Spleen (tissue), 11 donors: Measurements from ENCODE around the gene NOTO. TPM values are rescaled to one million over a fixed set of nuclear protein-coding genes. Genes with fewer than 3 reads are reported as not detected.
A peak's percentile ranks its signal among the peaks of the same experiment; 100 is the strongest.

Source experiments
- DNase-seq: peaks from one replicate; pipeline ENCODE4 v3.0.0-alpha.2; 2020
- H3K27ac ChIP-seq, 8 donors: fragments of 200-600 bp; sonication (generic) in 7 of 8; 1 replicate in 4 of 8; 2 replicates in 4 of 8; pipeline versions ENCODE4 v1.5.0 to v1.8.0; 2016 to 2021; ENCODE audit warnings: inconsistent platforms in 4 of 8, mild to moderate bottlenecking in 4 of 8, moderate library complexity in 1 of 8
- H3K27me3 ChIP-seq, 7 donors: fragments of 200-600 bp; sonication (generic) in 6 of 7; replicated peaks in 1 of 7; 1 replicate in 4 of 7; 2 replicates in 3 of 7; pipeline versions ENCODE4 v1.5.0 to v1.8.0; 2016 to 2021; ENCODE audit warnings: inconsistent platforms in 3 of 7, mild to moderate bottlenecking in 1 of 7
- H3K36me3 ChIP-seq, 6 donors: fragments of 200-600 bp; sonication (generic) in 5 of 6; 1 replicate in 4 of 6; 2 replicates in 2 of 6; pipeline versions ENCODE4 v1.5.0 to v1.8.0; 2016 to 2021; ENCODE audit warnings: inconsistent platforms in 2 of 6
- H3K4me1 ChIP-seq, 6 donors: fragments of 200-600 bp; sonication (generic) in 5 of 6; 1 replicate in 3 of 6; 2 replicates in 3 of 6; pipeline versions ENCODE4 v1.5.0 to v1.8.0; 2016 to 2021; ENCODE audit warnings: inconsistent platforms in 3 of 6
- H3K4me3 ChIP-seq, 8 donors: fragments of 200-600 bp; sonication (generic) in 7 of 8; 1 replicate in 4 of 8; 2 replicates in 4 of 8; pipeline versions ENCODE4 v1.5.0 to v1.8.0; 2016 to 2021; ENCODE audit warnings: inconsistent platforms in 4 of 8, mild to moderate bottlenecking in 4 of 8, moderate library complexity in 2 of 8
- H3K9me3 ChIP-seq, 8 donors: fragments of 200-600 bp; sonication (generic) in 7 of 8; 1 replicate in 4 of 8; 2 replicates in 4 of 8; pipeline versions ENCODE4 v1.5.0 to v1.8.0; 2016 to 2021; ENCODE audit warnings: inconsistent platforms in 4 of 8
- POLR2A ChIP-seq, 3 donors: fragments of 450-650 bp; IDR thresholded peaks; one replicate each; pipeline ENCODE4 v1.5.1; 2017; ENCODE audit warnings: antibody characterized with exemption in 3 of 3, mild to moderate bottlenecking in 1 of 3
- POLR2AphosphoS5 ChIP-seq, 3 donors: sonication (generic); formaldehyde crosslinking; IDR thresholded peaks; one replicate each; pipeline ENCODE4 v1.5.1; 2017; ENCODE audit warnings: antibody characterized with exemption in 3 of 3
- WGBS, 5 donors: extraction: QIAGEN DNeasy Blood & Tissue Kit in 3 of 5; methylation state at CpG; one replicate each; pipeline versions ENCODE4 v1.1.5 to v1.1.7; 2013 to 2018; 5-methylcytosine and 5-hydroxymethylcytosine counted together
- intact Hi-C: fragments of 100-400 bp; cut with DNase I; formaldehyde crosslinking; loops from one replicate; pipeline ENCODE4 v1.15.0; 2023; ENCODE audit warnings: low total_unique reads
- polyA plus RNA-seq, 3 donors: library from polyadenylated mRNA; stranded (reverse); fragments of 200-250 nt; gene quantifications; one replicate each; pipeline ENCODE4 v1.2.1, GENCODE V29; 2013
- total RNA-seq, 7 donors: library from RNA; depleted of rRNA in 3 of 7; stranded (reverse); fragments of >200 nt in 3 of 7; fragmentation: NEBNext Ultra II Directional in 4 of 7; extraction: Animal tissue kit (Norgen Biotek cat#: 25700) in 4 of 7; gene quantifications; one replicate each; pipeline versions ENCODE4 v1.1.0 to v1.2.1, GENCODE V29; 2016 to 2021
- TF ChIP-seq, protein P1 (sequence below), 11 experiments: fragments of 200-600 bp in 7 of 11; fragments of 450-650 bp in 4 of 11; sonication (generic) in 4 of 11; IDR thresholded peaks in 8 of 11; conservative IDR thresholded peaks in 3 of 11; 1 replicate in 7 of 11; 2 replicates in 4 of 11; pipeline versions ENCODE4 v1.4.0 to v1.8.0; 2016 to 2021; ENCODE audit warnings: antibody characterized with exemption in 11 of 11, inconsistent platforms in 4 of 11, mild to moderate bottlenecking in 1 of 11
- donor health status: healthy with polysubstance abuse.
- donor health status: DM: no; HTN: no; CAD: no; lungs with moderate emphysema.
- donor health status: DM: no; HTN: no; CAD: no.
- donor health status: Bipolar disorder and iron deficiency.
- donor health status: healthy.
- donor health status: DM: no; HTN: no; CAD: no.
- donor health status: DM: yes; HTN: yes; CAD: no.

The NOTO gene
- total and polyA plus RNA-seq, 10 donors = not detected

DNA sequence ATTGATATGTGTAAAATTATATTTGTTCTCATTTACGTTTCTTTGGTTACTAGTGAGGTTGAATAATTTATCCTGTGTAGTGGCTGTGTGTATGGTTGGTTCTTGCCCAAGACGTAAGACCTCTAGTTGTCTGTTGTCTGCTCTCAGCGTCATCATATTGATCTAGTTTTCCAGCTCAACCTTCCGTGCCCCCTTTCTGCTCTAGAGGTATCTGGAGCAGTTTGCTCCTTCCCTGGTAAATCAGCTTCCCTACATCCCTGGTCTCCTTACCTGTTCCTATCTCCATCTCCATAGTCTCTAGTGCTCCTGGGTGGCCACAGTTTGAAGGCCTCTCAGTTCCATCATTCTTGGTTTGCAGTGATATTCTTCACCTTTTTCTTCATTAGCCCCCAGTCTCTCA, 12.9 kb downstream of the NOTO start:
- no peak for TF ChIP-seq POLR2AphosphoS5 (IDR thresholded peaks at IDR 0.05)
- TF ChIP-seq POLR2A (IDR thresholded peaks at IDR 0.05) = no peak
- TF ChIP-seq, protein P1, sequence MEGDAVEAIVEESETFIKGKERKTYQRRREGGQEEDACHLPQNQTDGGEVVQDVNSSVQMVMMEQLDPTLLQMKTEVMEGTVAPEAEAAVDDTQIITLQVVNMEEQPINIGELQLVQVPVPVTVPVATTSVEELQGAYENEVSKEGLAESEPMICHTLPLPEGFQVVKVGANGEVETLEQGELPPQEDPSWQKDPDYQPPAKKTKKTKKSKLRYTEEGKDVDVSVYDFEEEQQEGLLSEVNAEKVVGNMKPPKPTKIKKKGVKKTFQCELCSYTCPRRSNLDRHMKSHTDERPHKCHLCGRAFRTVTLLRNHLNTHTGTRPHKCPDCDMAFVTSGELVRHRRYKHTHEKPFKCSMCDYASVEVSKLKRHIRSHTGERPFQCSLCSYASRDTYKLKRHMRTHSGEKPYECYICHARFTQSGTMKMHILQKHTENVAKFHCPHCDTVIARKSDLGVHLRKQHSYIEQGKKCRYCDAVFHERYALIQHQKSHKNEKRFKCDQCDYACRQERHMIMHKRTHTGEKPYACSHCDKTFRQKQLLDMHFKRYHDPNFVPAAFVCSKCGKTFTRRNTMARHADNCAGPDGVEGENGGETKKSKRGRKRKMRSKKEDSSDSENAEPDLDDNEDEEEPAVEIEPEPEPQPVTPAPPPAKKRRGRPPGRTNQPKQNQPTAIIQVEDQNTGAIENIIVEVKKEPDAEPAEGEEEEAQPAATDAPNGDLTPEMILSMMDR (IDR thresholded peaks at IDR 0.05 in 8 of 11, conservative IDR thresholded peaks at IDR 0.05 in 3 of 11) = no peak
- Histone ChIP-seq H3K36me3 (peaks cover 0 to 22% (median 14%) of the 10 kb centered on the region in 6 donors), H3K4me1 (peaks cover 20 to 39% (median 33%) of the 10 kb centered on the region in 6 donors), H3K9me3 (no peaks in the 10 kb centered on the region), H3K27me3 (no peaks in the 10 kb centered on the region), H3K27ac (peak overlapping the region in 2 of 8 donors; percentile 80 to 83), H3K4me3 (peak overlapping the region in 2 of 8 donors; percentile 100)
- no peak for DNase-seq
- intact Hi-C loops = no loop called here
- WGBS, 5 donors = 71 to 89% (median 81%) methylated on average over 4 of the region's 4 CpGs

DNA sequence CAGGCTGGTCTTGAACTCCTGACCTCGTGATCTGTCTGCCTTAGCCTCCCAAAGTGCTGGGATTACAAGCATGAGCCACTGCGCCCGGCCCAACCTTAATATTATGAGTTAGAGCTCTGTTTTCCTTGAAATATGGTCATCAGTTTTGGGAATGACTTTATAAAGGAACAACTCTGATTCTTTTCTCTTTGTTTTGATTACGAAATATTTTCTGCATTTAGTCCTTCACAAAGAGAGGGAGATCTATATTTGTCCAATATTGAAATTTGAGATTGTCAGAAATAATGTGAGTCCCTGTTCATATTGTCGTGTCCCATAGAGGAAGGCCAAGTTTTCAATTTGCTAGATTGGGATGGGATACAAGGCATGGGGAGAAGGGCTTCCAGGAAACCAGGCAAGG, 14.8 kb downstream of the NOTO start:
- no peak for DNase-seq
- intact Hi-C loops = no loop called here
- no peak overlapping the region for H3K4me3 ChIP-seq
- 92 to 96% (median 95%) methylated on average over 5 of the region's 5 CpGs for WGBS, 5 donors
- TF ChIP-seq POLR2AphosphoS5 (IDR thresholded peaks at IDR 0.05) (no peak), POLR2A (IDR thresholded peaks at IDR 0.05) (no peak)
- TF ChIP-seq, protein P1 (IDR thresholded peaks at IDR 0.05 in 8 of 11, conservative IDR thresholded peaks at IDR 0.05 in 3 of 11) = no peak
- H3K9me3 ChIP-seq = no peaks in the 10 kb centered on the region
- peaks cover 20 to 36% (median 31%) of the 10 kb centered on the region in 6 donors for H3K4me1 ChIP-seq
- H3K27me3 ChIP-seq = no peaks in the 10 kb centered on the region
- H3K36me3 ChIP-seq = peaks cover 0 to 41% (median 31%) of the 10 kb centered on the region in 6 donors
- no peak overlapping the region for H3K27ac ChIP-seq

DNA sequence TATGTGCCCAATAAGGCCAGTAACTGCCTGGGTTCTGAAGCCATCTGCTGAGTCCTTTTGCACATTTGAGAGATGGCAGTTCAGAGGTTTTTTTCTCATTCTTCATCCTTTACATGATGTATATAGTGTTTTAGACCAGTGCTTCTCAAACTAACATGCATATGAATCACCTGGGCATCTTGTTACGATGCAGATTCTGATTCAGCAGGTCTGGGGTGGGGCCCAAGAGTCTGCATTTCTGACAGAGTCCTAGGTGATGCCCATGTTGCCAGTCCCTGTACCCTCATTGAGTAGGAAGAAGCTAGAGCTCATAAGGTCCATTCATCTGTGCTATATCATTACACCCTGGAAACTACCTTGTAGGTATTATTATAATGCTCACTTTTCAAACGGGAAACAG, 15.5 kb downstream of the NOTO start:
- H3K4me3 ChIP-seq = no peak overlapping the region
- peaks cover 15 to 30% (median 25%) of the 10 kb centered on the region in 6 donors for H3K4me1 ChIP-seq
- TF ChIP-seq POLR2A (IDR thresholded peaks at IDR 0.05) = no peak
- TF ChIP-seq, protein P1 (IDR thresholded peaks at IDR 0.05 in 8 of 11, conservative IDR thresholded peaks at IDR 0.05 in 3 of 11) = no peak
- no peak for TF ChIP-seq POLR2AphosphoS5 (IDR thresholded peaks at IDR 0.05)
- H3K9me3 ChIP-seq = no peaks in the 10 kb centered on the region
- intact Hi-C loops = no loop called here
- DNase-seq = no peak
- 86 to 95% (median 91%) methylated on average over 2 of the region's 2 CpGs for WGBS, 5 donors
- H3K27ac ChIP-seq = no peak overlapping the region
- peaks cover 0 to 47% (median 38%) of the 10 kb centered on the region in 6 donors for H3K36me3 ChIP-seq
- no peaks in the 10 kb centered on the region for H3K27me3 ChIP-seq

DNA sequence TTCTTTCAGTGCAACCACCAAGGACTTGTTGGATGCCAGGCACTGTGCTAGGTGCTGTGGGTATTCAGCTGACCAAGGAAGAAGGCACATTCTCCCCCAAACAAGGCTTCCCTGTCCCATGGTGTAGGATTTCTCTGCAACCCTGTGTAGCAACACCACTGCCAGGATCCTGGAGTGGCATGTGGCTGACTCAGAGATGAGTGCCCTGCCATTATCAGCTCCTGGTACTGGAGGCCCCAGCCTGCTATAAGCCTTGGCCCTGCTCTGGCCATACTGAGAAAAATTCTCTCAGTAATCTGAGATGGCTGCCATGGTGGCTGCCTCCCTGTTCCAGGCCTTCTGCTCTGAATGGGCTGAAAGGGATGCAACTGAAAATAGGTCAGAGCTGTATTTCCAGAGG, 15.9 kb downstream of the NOTO start:
- DNase-seq = no peak
- Histone ChIP-seq H3K27ac (no peak overlapping the region), H3K36me3 (peaks cover 0 to 52% (median 42%) of the 10 kb centered on the region in 6 donors), H3K9me3 (no peaks in the 10 kb centered on the region), H3K27me3 (no peaks in the 10 kb centered on the region), H3K4me3 (no peak overlapping the region), H3K4me1 (peaks cover 13 to 25% (median 20%) of the 10 kb centered on the region in 6 donors)
- intact Hi-C loops = no loop called here
- TF ChIP-seq, protein P1 (IDR thresholded peaks at IDR 0.05 in 8 of 11, conservative IDR thresholded peaks at IDR 0.05 in 3 of 11) = no peak
- TF ChIP-seq POLR2A (IDR thresholded peaks at IDR 0.05) (no peak), POLR2AphosphoS5 (IDR thresholded peaks at IDR 0.05) (no peak)
